ENCODE data around the gene RGS13. TPM values are rescaled to one million over a fixed set of nuclear protein-coding genes. Genes with fewer than 3 reads are reported as not detected.

Gene RGS13, protein sequence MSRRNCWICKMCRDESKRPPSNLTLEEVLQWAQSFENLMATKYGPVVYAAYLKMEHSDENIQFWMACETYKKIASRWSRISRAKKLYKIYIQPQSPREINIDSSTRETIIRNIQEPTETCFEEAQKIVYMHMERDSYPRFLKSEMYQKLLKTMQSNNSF
- total RNA-seq: not detected in 2 replicates

DNA sequence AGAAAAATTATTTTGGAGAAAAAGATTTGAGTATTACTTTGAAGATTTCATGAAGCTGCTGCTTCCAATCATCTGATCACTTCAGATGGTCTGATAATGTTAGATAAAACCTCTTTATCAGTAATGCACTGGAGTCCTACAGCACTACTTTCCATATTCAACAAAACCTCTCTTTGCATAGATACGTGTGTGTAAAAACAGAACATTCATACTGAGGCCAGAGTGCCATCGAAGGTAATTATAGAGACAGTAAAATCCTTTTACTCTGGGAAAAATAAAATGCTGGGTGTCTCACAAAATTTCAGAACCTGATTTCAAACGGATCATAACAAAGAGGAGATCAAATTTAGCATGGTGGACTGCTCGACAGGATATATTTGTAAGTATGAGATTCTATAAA, at the start of gene RGS13:
TSS of gene RGS13 (plus strand) at position 209 of the 400 bp plus-strand sequence. CDS start 8,188 bp downstream, outside the sequence.
- no peak for DNase-seq

GRCh38 chr1:192587386-192588266, 48.3 kb upstream of the RGS13 start:
- DNase-seq: no peak

GRCh38 chr1:192588546-192588945, 47.4 kb upstream of the RGS13 start:
- DNase-seq: no peak

- DNase-seq: no peak
Measured at GRCh38 chr1:192589813-192590212, 46.1 kb upstream of the RGS13 start.

- no peak for DNase-seq
Measured at GRCh38 chr1:192592517-192592916, 43.4 kb upstream of the RGS13 start.

DNA sequence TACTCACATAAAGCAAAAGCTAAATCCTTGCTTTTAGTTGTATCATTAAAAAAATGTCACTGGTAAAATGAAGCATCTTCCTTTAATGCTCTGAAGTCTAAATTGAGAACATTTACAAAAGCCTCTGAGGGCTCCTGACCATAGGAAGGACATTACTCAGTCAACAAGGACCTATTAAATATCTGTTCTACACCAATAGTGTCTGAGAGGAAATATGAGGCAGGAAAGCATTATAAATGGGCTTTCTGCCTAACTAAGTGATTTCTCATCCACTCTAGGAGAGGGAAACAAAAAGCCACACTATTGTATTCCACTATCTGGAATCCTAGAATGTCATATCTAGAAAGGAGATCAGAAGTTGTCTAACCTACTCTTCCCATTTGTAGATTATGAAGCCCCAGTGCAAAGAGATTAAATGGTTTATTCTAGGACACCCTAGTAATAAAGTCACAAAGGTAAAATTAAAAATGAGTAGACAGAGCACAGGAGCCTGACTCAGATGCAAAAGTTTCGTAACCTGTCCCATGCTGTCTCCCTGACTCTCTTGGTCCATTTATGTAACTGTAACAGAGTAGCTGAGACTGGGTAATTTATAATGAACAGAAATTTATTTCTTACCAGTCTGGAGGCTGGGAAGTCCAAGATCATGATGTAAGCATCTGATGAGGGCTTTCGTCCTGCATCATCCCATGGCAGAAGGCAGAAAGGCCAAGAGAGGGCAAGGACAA, 42.8 kb upstream of the RGS13 start:
- DNase-seq: peak; percentile 56

GRCh38 chr1:192595299-192595698, 40.6 kb upstream of the RGS13 start:
- DNase-seq: no peak

DNA sequence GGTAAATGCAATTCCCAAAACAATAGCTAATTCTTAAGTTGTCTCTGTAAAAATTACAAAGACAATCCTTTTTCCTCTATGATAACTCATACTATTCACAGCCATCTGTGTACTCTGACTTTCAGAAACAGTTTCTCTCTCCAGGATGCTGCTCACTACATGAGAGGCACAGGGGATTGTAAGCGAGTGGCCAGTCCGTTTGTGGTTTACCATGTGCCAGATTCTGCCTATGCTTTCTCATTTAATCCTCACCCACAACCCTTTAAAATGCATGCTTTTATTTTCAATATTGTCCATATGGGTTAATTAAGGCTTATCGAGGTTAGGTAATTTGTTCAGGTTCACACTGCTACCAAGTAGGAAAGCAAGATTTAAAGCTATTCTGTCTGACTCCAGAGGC, 37.4 kb upstream of the RGS13 start:
- DNase-seq: no peak

DNA sequence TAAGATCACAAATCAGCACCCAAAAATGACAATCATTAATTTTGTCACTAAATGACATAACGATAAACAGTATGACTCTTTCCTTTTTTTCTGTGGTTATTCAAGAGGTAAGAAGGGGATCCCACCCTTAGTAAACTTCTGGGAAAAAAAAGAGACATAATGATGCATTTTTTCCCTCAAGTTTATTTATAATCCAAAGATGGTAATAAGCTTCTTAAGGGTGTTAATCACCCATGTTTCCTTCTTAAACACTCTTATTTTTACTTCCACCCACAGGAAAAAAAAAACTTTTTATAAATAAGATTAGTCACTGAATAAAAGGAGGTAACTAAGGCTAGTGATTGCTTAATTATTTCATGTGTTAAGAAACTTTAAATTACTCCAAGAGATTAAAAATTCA, 35.7 kb upstream of the RGS13 start:
- no peak for DNase-seq

DNA sequence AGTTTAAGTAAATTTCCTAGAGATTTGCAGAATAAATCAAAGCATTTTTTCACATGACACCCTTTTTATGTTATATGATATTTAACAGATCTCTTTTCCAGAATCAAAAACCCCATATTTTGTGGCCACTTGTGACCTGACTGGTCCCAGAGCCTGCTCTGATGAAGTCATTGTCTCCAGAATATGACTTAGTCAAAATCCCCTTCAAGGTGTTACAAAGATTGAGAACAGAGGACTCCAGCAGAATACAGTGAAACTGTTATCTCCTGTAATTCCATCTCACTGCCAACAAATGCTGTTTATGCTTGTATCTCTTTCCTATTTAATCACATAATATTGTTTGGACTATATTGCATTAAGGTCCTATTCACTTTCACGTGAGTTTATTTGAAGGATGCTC, 34.8 kb upstream of the RGS13 start:
- DNase-seq: no peak

DNA sequence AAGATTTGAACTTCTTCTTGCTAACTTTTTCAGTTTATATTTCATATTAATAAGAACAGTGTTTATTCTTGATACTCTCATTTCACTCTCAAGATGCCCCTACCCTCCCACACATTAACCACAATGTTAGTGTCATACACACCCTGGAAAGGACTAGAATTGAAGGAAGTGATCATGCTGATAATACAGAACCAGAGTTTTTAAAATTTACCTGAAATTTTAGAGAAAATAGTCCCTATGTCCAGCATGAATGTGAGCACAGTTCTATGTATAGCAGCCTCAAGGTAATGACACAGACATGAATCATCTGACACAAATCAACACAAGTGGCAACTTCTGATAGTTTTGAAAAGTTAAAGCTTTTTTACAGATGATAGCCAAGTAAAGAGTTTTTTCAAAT, 34.4 kb upstream of the RGS13 start:
- peak; percentile 13 for DNase-seq

- no peak for DNase-seq
Measured at GRCh38 chr1:192602757-192603156, 33.2 kb upstream of the RGS13 start.

DNA sequence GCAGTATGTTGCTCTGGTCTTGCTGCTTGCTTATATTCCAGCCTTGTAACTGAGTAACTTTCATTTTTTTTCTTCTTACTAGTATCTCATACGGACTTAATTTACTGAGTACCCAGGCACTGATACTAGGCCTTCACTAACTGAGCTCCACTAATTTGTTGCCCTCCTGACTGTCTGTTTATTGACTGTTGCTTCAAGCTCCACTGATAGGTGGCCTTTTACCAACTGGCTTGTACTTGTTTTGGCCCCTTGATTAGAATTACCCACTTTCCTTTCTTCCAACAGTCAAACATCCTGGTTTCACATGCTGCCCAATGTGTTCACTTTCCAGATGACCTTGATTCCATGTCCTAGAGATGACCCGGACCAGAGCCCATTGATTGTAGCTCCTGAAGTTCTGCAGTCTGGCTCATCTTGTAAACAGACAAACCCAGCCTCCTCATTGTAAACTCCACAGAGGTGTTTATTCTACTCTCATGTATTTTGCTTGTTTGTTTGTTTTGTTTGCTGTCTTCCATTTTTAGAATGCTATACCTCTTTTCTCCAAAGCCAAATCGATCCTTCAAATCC, 32.6 kb upstream of the RGS13 start:
- no peak for DNase-seq

GRCh38 chr1:192604979-192605620, 30.8 kb upstream of the RGS13 start:
- DNase-seq: no peak

- DNase-seq: no peak
Measured at GRCh38 chr1:192608671-192609070, 27.3 kb upstream of the RGS13 start.

- DNase-seq: no peak
Measured at GRCh38 chr1:192609110-192610079, 26.6 kb upstream of the RGS13 start.

DNA sequence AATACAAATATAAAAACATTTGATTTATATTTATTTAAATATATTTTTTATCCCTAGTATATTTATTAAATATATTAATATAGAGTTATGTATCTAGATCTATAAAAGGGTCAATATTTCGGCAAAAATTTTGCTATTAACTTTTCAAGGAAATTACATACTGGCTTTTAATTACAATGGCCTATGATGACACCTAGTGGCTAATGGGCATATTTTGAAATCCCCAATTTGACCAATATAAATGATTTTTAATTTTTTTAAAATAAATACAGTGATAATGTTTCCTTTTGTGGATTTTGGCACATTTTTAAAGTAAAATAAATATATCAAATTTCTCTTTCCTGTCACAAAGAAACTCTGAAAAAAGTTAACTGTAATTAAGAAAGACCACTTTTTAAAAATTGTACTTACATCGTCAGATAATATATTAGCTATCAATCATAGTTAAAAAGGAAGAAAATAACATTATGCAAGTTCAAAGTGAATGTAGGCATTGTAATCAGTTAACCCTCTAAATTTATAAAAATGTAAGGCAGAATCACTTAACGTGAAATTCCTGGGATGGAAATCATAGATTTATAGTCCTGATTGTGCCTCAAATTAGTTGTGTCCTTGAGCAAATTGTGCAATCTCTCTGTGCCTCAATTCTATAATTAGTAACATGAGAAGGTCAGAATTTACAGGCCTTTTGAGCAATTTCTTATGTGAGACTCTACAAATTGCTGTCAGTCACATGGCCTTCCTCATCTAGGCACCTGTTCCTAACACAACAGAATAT, 25.6 kb upstream of the RGS13 start:
- peak; percentile 64 for DNase-seq

GRCh38 chr1:192615055-192615454, 20.9 kb upstream of the RGS13 start:
- DNase-seq: no peak

- no peak for DNase-seq
Measured at GRCh38 chr1:192620071-192620635, 15.8 kb upstream of the RGS13 start.

All from dermis blood vessel endothelial cell (primary cell).